Sigmoid colon (tissue), 7 donors: ENCODE measurements around the gene DCDC2C. TPM values are rescaled to one million over a fixed set of nuclear protein-coding genes. Genes with fewer than 3 reads are reported as not detected.

ENCODE experiments used
- DNase-seq: peaks from one replicate; pipeline ENCODE4 v3.0.0-alpha.2; 2019
- H3K27ac ChIP-seq, 4 donors: fragments of 200-600 bp; sonication (generic); one replicate each; pipeline ENCODE4 v1.5.1; 2016 to 2019; ENCODE audit warnings: mild to moderate bottlenecking in 1 of 4
- H3K27me3 ChIP-seq, 3 donors: fragments of 200-600 bp; sonication (generic); one replicate each; pipeline ENCODE4 v1.5.1; 2019; ENCODE audit warnings: mild to moderate bottlenecking in 1 of 3
- H3K36me3 ChIP-seq, 4 donors: fragments of 200-600 bp; sonication (generic); one replicate each; pipeline ENCODE4 v1.5.1; 2016 to 2019
- H3K4me1 ChIP-seq, 4 donors: fragments of 200-600 bp; sonication (generic); one replicate each; pipeline ENCODE4 v1.5.1; 2017 to 2019
- H3K4me3 ChIP-seq, 4 donors: fragments of 200-600 bp; sonication (generic); one replicate each; pipeline ENCODE4 v1.5.1; 2017 to 2019; ENCODE audit warnings: mild to moderate bottlenecking in 2 of 4, moderate library complexity in 1 of 4
- H3K9me3 ChIP-seq, 4 donors: fragments of 200-600 bp in 3 of 4; sonication (generic) in 3 of 4; one replicate each; pipeline versions ENCODE4 v1.5.1 to v1.6.1; 2013 to 2019
- EP300 ChIP-seq, 4 donors: sonication (generic); formaldehyde crosslinking; IDR thresholded peaks; one replicate each; pipeline ENCODE4 v1.6.1; 2017; ENCODE audit warnings: antibody characterized with exemption in 4 of 4
- POLR2A ChIP-seq, 2 donors: fragments of 450-650 bp; IDR thresholded peaks; one replicate each; pipeline ENCODE4 v1.6.1; 2016; ENCODE audit warnings: antibody characterized with exemption in 2 of 2, mild to moderate bottlenecking in 2 of 2, moderate library complexity in 2 of 2
- POLR2AphosphoS5 ChIP-seq, 4 donors: sonication (generic); formaldehyde crosslinking; IDR thresholded peaks; one replicate each; pipeline ENCODE4 v1.6.1; 2017; ENCODE audit warnings: antibody characterized with exemption in 4 of 4
- WGBS, 2 donors: extraction: QIAGEN DNeasy Blood & Tissue Kit; methylation state at CpG; one replicate each; pipeline ENCODE4 v1.1.7; 2013; 5-methylcytosine and 5-hydroxymethylcytosine counted together
- intact Hi-C: fragments of 100-400 bp; cut with DNase I; formaldehyde crosslinking; loops from one replicate; pipeline ENCODE4 v1.15.1; 2023
- polyA plus RNA-seq, 3 donors: library from polyadenylated mRNA; stranded (reverse); fragments of 200-250 nt; gene quantifications; one replicate each; pipeline ENCODE4 v1.2.3, GENCODE V29; 2013
- total RNA-seq, 4 donors: library from RNA; depleted of rRNA; stranded (reverse); fragments of >200 nt; gene quantifications; one replicate each; pipeline ENCODE4 v1.1.0, GENCODE V29; 2016
- TF ChIP-seq, protein P1 (sequence below), 4 experiments: fragments of 450-650 bp in 3 of 4; fragments of 200-600 bp in 1 of 4; IDR thresholded peaks; one replicate each; pipeline ENCODE4 v1.5.1; 2016 to 2019; ENCODE audit warnings: antibody characterized with exemption in 4 of 4, mild to moderate bottlenecking in 3 of 4, moderate library complexity in 2 of 4
- donor health status: healthy with polysubstance abuse.
- donor health status: Bipolar disorder and iron deficiency.
- donor health status: healthy.

The DCDC2C gene
- total and polyA plus RNA-seq, 7 donors: 0.33 TPM; not detected in 6

DNA sequence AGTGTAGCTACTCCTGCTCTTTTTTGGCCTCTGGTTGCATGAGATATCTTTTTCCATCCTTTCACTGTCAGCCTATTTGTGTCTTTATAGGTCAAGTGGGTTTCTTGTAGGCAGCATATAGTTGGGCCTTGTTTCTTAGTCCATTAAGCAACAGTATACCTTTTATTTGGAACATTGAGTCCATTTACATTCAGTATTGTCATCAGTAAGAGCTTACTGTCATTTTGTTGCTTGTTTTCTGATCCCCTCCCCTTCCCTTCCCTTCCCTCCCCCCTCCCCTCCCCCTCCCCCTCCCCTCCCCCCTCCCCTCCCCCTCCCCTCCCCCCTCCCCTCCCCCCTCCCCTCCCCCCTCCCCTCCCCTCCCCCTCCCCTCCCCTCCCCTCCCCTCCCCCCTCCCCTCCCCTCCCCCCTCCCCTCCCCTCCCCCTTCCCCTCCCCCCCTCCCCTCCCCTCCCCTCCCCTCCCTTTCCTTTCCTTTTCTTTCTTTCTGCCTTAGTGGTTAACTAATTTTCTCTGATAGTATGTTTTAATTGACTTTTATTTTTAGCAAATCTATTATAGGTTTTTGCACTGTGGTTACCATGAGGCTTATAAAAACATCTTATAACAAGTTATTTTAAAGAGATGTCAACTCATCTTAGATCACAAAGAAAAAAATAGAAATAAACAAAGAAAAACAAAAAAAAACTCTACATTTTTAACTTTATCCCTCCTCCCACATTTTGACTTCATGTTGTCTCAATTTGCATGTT lies 13.2 kb upstream of the DCDC2C start:
- intact Hi-C loops: no loop called here
- no peak for TF ChIP-seq POLR2AphosphoS5 (IDR thresholded peaks at IDR 0.05)
- no peak for TF ChIP-seq EP300 (IDR thresholded peaks at IDR 0.05)
- no peak for TF ChIP-seq POLR2A (IDR thresholded peaks at IDR 0.05)
- TF ChIP-seq, protein P1, sequence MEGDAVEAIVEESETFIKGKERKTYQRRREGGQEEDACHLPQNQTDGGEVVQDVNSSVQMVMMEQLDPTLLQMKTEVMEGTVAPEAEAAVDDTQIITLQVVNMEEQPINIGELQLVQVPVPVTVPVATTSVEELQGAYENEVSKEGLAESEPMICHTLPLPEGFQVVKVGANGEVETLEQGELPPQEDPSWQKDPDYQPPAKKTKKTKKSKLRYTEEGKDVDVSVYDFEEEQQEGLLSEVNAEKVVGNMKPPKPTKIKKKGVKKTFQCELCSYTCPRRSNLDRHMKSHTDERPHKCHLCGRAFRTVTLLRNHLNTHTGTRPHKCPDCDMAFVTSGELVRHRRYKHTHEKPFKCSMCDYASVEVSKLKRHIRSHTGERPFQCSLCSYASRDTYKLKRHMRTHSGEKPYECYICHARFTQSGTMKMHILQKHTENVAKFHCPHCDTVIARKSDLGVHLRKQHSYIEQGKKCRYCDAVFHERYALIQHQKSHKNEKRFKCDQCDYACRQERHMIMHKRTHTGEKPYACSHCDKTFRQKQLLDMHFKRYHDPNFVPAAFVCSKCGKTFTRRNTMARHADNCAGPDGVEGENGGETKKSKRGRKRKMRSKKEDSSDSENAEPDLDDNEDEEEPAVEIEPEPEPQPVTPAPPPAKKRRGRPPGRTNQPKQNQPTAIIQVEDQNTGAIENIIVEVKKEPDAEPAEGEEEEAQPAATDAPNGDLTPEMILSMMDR (IDR thresholded peaks at IDR 0.05): no peak
- H3K27me3 ChIP-seq: no peaks in the 10 kb centered on the region

DNA sequence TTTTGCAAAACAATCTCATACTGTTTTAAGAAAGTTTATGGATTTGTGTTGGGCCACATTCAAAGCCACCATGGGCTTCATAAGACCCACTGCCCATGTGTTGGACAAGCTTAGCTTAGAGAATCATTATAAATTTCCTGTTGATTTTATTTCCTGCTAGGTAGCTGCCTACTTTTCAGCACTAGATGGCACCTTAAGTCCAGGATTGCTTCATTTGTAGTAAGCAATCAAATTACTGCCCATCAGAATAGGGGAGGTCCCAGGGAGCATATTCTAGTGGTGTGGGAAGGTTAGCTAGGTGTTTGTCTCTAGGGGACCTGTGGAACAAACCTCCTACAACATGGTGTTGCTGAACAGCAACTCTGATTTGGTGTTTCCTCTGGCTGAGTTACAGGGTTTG lies 11.0 kb upstream of the DCDC2C start:
- H3K27me3 ChIP-seq: no peaks in the 10 kb centered on the region
- no peak overlapping the region for H3K4me3 ChIP-seq
- H3K9me3 ChIP-seq: peaks cover 0 to 2% (median under 1%) of the 10 kb centered on the region in 4 donors
- intact Hi-C loops: no loop called here
- H3K4me1 ChIP-seq: no peaks in the 10 kb centered on the region
- no peak for TF ChIP-seq POLR2A (IDR thresholded peaks at IDR 0.05)
- no peak for TF ChIP-seq EP300 (IDR thresholded peaks at IDR 0.05)
- TF ChIP-seq, protein P1 (IDR thresholded peaks at IDR 0.05): no peak
- no peak for TF ChIP-seq POLR2AphosphoS5 (IDR thresholded peaks at IDR 0.05)
- no peak for DNase-seq
- no peak overlapping the region for H3K27ac ChIP-seq
- no peaks in the 10 kb centered on the region for H3K36me3 ChIP-seq

More for the DNA sequence above, 13.2 kb upstream of the DCDC2C start:
- H3K9me3 ChIP-seq: peaks cover 0 to 2% (median under 1%) of the 10 kb centered on the region in 4 donors
- H3K4me1 ChIP-seq: no peaks in the 10 kb centered on the region
- DNase-seq: no peak
- no peaks in the 10 kb centered on the region for H3K36me3 ChIP-seq
- H3K27ac ChIP-seq: no peak overlapping the region
- H3K4me3 ChIP-seq: no peak overlapping the region

DNA sequence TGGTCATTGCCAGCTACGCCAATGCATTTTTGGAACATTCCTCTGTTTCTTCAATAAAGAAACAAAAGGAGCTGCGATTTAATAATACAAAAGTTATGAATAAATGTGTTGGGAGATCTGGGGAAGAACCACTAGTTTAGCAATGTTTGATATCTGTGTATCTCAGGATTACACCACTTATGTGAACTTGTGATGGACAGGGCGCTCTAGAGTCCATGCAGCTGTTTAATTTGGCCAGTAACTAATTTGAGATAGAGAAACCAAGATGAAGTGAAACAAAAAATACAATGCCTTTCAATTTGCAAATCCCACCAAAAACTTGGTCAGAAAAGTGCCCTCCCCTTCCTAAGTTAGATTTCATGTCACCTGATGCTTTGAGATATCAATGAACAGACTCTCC lies 6.8 kb upstream of the DCDC2C start:
- Histone ChIP-seq H3K27me3 (no peaks in the 10 kb centered on the region), H3K9me3 (no peaks in the 10 kb centered on the region), H3K4me1 (no peaks in the 10 kb centered on the region), H3K4me3 (no peak overlapping the region), H3K36me3 (no peaks in the 10 kb centered on the region), H3K27ac (no peak overlapping the region)
- no peak for TF ChIP-seq POLR2AphosphoS5 (IDR thresholded peaks at IDR 0.05)
- TF ChIP-seq, protein P1 (IDR thresholded peaks at IDR 0.05): no peak
- no peak for TF ChIP-seq POLR2A (IDR thresholded peaks at IDR 0.05)
- TF ChIP-seq EP300 (IDR thresholded peaks at IDR 0.05): no peak
- no peak for DNase-seq
- intact Hi-C loops: no loop called here
- 82 to 85% methylated on average over 3 of the region's 3 CpGs for WGBS, 2 donors

DNA sequence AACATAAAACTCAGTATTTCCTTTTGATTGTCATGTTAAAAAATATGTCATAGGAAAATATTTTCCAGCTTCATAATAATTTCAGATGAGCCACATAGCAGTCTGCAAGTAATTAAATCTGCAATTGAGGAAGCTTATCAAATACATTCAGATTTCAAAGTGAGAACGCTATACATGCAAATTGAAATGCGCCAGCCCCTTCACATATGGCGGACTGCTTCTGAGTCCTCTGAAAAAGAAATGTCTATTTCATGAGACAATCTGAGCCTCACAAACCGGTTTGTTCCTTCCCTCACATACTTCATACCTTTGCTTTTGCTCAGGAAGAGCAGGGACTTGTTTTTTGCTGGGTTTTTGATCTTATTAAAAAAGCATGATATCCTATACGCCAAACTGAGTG lies 2.3 kb upstream of the DCDC2C start:
- intact Hi-C loops: no loop called here
- no peaks in the 10 kb centered on the region for H3K36me3 ChIP-seq
- no peak for DNase-seq
- no peak overlapping the region for H3K27ac ChIP-seq
- peaks cover 0 to 10% (median 6%) of the 10 kb centered on the region in 4 donors for H3K4me1 ChIP-seq
- no peak overlapping the region for H3K4me3 ChIP-seq
- H3K27me3 ChIP-seq: peaks cover 12 to 35% (median 13%) of the 10 kb centered on the region in 3 donors
- TF ChIP-seq POLR2A (IDR thresholded peaks at IDR 0.05) (no peak), POLR2AphosphoS5 (IDR thresholded peaks at IDR 0.05) (no peak), EP300 (IDR thresholded peaks at IDR 0.05) (no peak)
- TF ChIP-seq, protein P1 (IDR thresholded peaks at IDR 0.05): no peak
- 85 to 86% methylated on average over 5 of the region's 5 CpGs for WGBS, 2 donors
- H3K9me3 ChIP-seq: no peaks in the 10 kb centered on the region
